ENCODE data around the gene UPK1B. TPM values are rescaled to one million over a fixed set of nuclear protein-coding genes. Genes with fewer than 3 reads are reported as not detected.
"Not testable (repeated sequence)": the region's sequence is repeated elsewhere in the genome, so short reads cannot be mapped to it uniquely, and the experiment has no call there.

Gene UPK1B
- total RNA-seq, 2 donors from 2014 or later: 6.6 to 9.3 TPM

DNA sequence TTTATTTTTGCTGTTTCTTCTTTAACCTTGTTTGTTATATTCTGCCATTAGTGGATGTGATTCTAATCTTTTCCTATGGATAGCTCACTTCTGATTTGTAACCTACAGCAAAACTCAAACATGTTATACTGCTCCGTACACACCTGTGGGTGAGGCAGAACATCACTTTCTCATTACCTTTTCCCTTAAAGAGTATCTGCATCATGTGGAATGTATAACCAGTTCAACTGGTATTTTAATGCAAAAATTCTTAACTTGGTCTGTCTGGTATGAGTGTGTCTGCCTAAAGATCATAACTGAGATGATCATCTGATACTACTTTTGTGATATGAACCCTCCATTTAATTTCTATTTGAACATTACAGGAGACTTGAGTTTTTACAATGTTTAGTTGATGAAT lies 13.0 kb upstream of the UPK1B start:
- H3K4me3 ChIP-seq: no peak overlapping the region
- no peaks in the 10 kb centered on the region for H3K36me3 ChIP-seq (replicated peaks in 1 of 2; ENCODE audit: insufficient read depth in 1 of 2, low read depth in 2 of 2)
- 33 to 43% methylated on average over 1 of the region's 1 CpG for WGBS, 2 donors
- TF ChIP-seq POLR2A (IDR thresholded peaks at IDR 0.05): no peak
- TF ChIP-seq, protein P1, sequence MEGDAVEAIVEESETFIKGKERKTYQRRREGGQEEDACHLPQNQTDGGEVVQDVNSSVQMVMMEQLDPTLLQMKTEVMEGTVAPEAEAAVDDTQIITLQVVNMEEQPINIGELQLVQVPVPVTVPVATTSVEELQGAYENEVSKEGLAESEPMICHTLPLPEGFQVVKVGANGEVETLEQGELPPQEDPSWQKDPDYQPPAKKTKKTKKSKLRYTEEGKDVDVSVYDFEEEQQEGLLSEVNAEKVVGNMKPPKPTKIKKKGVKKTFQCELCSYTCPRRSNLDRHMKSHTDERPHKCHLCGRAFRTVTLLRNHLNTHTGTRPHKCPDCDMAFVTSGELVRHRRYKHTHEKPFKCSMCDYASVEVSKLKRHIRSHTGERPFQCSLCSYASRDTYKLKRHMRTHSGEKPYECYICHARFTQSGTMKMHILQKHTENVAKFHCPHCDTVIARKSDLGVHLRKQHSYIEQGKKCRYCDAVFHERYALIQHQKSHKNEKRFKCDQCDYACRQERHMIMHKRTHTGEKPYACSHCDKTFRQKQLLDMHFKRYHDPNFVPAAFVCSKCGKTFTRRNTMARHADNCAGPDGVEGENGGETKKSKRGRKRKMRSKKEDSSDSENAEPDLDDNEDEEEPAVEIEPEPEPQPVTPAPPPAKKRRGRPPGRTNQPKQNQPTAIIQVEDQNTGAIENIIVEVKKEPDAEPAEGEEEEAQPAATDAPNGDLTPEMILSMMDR (IDR thresholded peaks at IDR 0.05): no peak
- peaks cover 0 to 2% (median 0%) of the 10 kb centered on the region in 3 donors for H3K9me3 ChIP-seq
- no peaks in the 10 kb centered on the region for H3K27me3 ChIP-seq
- H3K4me1 ChIP-seq: peaks cover 7% of the 10 kb centered on the region
- no peak overlapping the region for H3K27ac ChIP-seq
- ATAC-seq (no peak), DNase-seq (no peak)
- intact Hi-C loops (cut with DNase I): no loop called here

DNA sequence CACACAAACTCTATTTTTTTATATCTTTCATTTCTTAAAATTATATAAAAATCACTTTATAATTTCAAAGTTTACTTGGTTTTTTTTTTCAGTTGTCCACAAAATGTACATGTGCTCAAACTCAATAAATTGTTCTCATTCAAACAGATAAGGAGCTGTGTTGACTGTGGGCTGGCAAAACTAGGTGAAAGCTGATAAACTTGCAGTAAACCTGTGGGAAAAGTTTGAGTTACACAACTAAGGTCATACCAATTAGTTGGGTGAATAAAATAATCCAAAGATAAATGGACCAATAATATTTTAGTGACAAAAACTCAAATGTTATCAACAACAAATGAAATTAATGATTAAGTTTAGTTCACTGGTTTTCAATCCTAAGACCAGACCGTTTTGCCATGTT lies 12.6 kb upstream of the UPK1B start:
- 4 to 15% methylated on average over 1 of the region's 1 CpG for WGBS, 2 donors
- no peak overlapping the region for H3K27ac ChIP-seq
- H3K36me3 ChIP-seq (replicated peaks in 1 of 2; ENCODE audit: insufficient read depth in 1 of 2, low read depth in 2 of 2): no peaks in the 10 kb centered on the region
- TF ChIP-seq, protein P1 (IDR thresholded peaks at IDR 0.05): no peak
- no peak for TF ChIP-seq POLR2A (IDR thresholded peaks at IDR 0.05)
- no peaks in the 10 kb centered on the region for H3K27me3 ChIP-seq
- ATAC-seq (no peak), DNase-seq (no peak)
- H3K4me1 ChIP-seq: peaks cover 7% of the 10 kb centered on the region
- H3K4me3 ChIP-seq: no peak overlapping the region
- peaks cover 0 to 2% (median 0%) of the 10 kb centered on the region in 3 donors for H3K9me3 ChIP-seq
- intact Hi-C loops (cut with DNase I): no loop called here

DNA sequence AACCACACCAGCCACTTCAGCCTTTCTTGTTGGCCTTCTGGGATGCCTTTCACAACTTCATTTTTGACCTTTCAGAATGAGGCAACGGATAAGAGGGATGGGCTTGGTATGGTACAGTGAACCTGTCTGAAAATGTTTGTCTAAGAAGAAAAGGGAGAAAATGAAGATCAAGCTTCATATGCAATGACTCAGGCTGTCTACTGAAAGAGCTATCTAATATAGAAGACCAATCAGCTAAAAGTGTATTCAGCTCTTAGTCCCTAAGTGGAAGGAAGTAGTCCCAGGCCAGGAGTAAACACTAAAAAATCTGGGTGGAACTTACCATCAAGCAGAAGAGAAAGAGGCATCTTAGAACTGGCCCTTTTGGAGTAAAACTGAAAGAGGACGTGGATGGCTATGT lies 12.2 kb upstream of the UPK1B start:
- H3K9me3 ChIP-seq: peaks cover 0 to 2% (median 0%) of the 10 kb centered on the region in 3 donors
- no peaks in the 10 kb centered on the region for H3K27me3 ChIP-seq
- no peak overlapping the region for H3K27ac ChIP-seq
- no peaks in the 10 kb centered on the region for H3K36me3 ChIP-seq (replicated peaks in 1 of 2; ENCODE audit: insufficient read depth in 1 of 2, low read depth in 2 of 2)
- peaks cover 7% of the 10 kb centered on the region for H3K4me1 ChIP-seq
- ATAC-seq (no peak), DNase-seq (no peak)
- intact Hi-C loops (cut with DNase I): no loop called here
- H3K4me3 ChIP-seq: no peak overlapping the region
- TF ChIP-seq, protein P1 (IDR thresholded peaks at IDR 0.05): no peak
- no peak for TF ChIP-seq POLR2A (IDR thresholded peaks at IDR 0.05)
- 42 to 48% methylated on average over 2 of the region's 2 CpGs for WGBS, 2 donors

DNA sequence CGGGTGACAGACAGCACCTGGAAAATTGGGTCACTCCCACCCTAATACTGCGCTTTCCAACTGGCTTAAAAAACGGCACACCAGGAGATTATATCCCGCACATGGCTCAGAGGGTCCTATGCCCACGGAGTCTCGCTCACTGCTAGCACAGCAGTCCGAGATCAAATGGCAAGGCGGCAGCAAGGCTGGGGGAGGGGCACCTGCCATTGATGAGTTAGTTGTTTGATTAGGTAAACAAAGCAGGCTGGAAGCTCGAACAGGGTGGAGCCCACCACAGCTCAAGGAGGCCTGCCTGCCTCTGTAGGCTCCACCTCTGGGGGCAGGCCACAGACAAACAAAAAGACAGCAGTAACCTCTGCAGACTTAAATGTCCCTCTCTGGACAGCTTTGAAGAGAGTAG lies 8.7 kb upstream of the UPK1B start:
- H3K27ac ChIP-seq; H3K27me3 ChIP-seq; H3K4me1 ChIP-seq; ATAC-seq; H3K9me3 ChIP-seq; intact Hi-C loops (cut with DNase I); H3K36me3 ChIP-seq (replicated peaks in 1 of 2; ENCODE audit: insufficient read depth in 1 of 2, low read depth in 2 of 2); DNase-seq; H3K4me3 ChIP-seq: not testable (repeated sequence)
- 78 to 83% methylated on average over 9 of the region's 9 CpGs for WGBS, 2 donors

DNA sequence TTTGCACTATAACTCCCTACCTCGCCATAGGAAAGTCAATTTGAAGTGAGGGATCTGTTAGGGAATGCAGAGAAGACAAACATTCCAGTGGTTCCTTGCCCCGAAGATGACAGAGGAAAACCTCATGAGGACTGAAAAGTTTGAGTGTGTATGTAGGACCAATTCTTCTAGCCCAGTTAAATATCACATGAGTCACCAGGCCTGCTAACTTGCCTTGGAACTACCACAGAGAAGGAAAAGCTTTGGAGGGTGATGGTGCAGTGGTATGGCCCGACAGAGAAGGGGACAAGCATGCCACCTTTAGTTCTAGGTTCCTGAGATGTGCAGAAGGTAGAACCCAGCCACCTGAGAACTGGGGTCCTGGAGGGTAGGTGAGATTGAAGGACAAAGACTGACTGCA lies 2.6 kb upstream of the UPK1B start:
- Histone ChIP-seq H3K27ac (no peak overlapping the region), H3K4me1 (no peaks in the 10 kb centered on the region), H3K9me3 (no peaks in the 10 kb centered on the region), H3K27me3 (no peaks in the 10 kb centered on the region), H3K36me3 (replicated peaks in 1 of 2; ENCODE audit: insufficient read depth in 1 of 2, low read depth in 2 of 2) (no peaks in the 10 kb centered on the region), H3K4me3 (no peak overlapping the region)
- no peak for DNase-seq
- TF ChIP-seq POLR2A (IDR thresholded peaks at IDR 0.05): no peak
- TF ChIP-seq, protein P1 (IDR thresholded peaks at IDR 0.05): no peak
- intact Hi-C loops (cut with DNase I): no loop called here
- WGBS, 2 donors: 59 to 86% methylated on average over 3 of the region's 3 CpGs
- ATAC-seq: no peak

All from body of pancreas (tissue), 4 donors.